ENCODE results near the gene APOBEC3H. TPM values are rescaled to one million over a fixed set of nuclear protein-coding genes. Genes with fewer than 3 reads are reported as not detected.
"Not testable (repeated sequence)": the region's sequence is repeated elsewhere in the genome, so short reads cannot be mapped to it uniquely, and the experiment has no call there.

APOBEC3H gene
- total RNA-seq, 1 experiment from 2014 or later, result 1.8 TPM

DNA sequence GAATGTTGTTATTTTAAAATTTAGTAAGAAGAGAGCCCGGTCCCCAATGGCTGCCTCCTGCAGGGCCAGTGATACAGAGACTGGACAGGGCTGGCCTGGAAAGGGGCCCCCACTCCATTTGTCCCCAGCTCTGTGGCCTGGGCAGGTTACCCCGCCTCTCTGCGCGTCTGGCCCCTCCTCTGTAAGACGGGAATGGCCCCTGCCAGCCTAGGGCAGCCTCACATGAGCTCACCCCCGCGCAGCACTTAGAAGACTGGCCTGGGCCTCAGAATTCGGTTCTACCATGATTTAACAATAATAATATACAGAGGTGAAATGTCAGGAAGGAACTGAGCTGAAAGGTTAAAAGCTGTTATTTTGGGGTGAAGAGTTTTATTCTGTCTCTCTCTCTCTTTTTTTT, 18.7 kb upstream of the APOBEC3H start:
- H3K9me2 ChIP-seq (ENCODE audit: insufficient read depth), result no peaks in the 10 kb centered on the region
- no peak overlapping the region for H3K4me2 ChIP-seq (ENCODE audit: low read length)
- no peaks in the 10 kb centered on the region for H3K27me3 ChIP-seq (ENCODE audit: insufficient read depth, low read length)
- ChIA-PET POLR2A (interaction anchor here (0.7 kb wide), 1 partner anchor 936 kb away, joined by 3 read pairs; no protein-coding TSS in a partner anchor), RAD21 (ENCODE audit: low non-redundant PET in 1 of 2, low total read pairs in 2 of 2, uncharacterized antibody in 2 of 2, unreplicated experiment in 2 of 2) (no interaction called here), CTCF (no interaction called here)
- no peak overlapping the region for H2AFZ ChIP-seq (ENCODE audit: low read depth, low read length, poor library complexity, severe bottlenecking)
- ATAC-seq (no peak), DNase-seq (ENCODE audit: low read depth, low spot score) (no peak)
- H3K36me3 ChIP-seq (ENCODE audit: control insufficient read depth in 1 of 2, insufficient read depth in 2 of 2, low read length in 2 of 2), result no peaks in the 10 kb centered on the region
- H4K20me1 ChIP-seq (ENCODE audit: insufficient read depth), result no peaks in the 10 kb centered on the region
- intact Hi-C loops (cut with micrococcal nuclease), result no loop called here
- no peaks in the 10 kb centered on the region for H3K9me3 ChIP-seq (ENCODE audit: control insufficient read depth in 1 of 2, insufficient read depth in 1 of 2, low read depth in 1 of 2, low read length in 2 of 2)
- no peak overlapping the region for H3K9ac ChIP-seq (ENCODE audit: low read length)
- H3K27ac ChIP-seq (ENCODE audit: low read depth, low read length), result no peak overlapping the region
- BruUV-seq (replicated peaks), result no TSS peak
- TF ChIP-seq RAD21 (IDR thresholded peaks at IDR 0.05; ENCODE audit: low read depth), result no peak
- no peak for TF ChIP-seq POLR2A (IDR thresholded peaks at IDR 0.05; ENCODE audit: borderline replicate concordance, extremely low read depth, insufficient read depth, insufficient read length)
- no peak for TF ChIP-seq YY1 (IDR thresholded peaks at IDR 0.05; ENCODE audit: extremely low read depth, insufficient replicate concordance, low read depth, low read length)
- TF ChIP-seq, protein P1, sequence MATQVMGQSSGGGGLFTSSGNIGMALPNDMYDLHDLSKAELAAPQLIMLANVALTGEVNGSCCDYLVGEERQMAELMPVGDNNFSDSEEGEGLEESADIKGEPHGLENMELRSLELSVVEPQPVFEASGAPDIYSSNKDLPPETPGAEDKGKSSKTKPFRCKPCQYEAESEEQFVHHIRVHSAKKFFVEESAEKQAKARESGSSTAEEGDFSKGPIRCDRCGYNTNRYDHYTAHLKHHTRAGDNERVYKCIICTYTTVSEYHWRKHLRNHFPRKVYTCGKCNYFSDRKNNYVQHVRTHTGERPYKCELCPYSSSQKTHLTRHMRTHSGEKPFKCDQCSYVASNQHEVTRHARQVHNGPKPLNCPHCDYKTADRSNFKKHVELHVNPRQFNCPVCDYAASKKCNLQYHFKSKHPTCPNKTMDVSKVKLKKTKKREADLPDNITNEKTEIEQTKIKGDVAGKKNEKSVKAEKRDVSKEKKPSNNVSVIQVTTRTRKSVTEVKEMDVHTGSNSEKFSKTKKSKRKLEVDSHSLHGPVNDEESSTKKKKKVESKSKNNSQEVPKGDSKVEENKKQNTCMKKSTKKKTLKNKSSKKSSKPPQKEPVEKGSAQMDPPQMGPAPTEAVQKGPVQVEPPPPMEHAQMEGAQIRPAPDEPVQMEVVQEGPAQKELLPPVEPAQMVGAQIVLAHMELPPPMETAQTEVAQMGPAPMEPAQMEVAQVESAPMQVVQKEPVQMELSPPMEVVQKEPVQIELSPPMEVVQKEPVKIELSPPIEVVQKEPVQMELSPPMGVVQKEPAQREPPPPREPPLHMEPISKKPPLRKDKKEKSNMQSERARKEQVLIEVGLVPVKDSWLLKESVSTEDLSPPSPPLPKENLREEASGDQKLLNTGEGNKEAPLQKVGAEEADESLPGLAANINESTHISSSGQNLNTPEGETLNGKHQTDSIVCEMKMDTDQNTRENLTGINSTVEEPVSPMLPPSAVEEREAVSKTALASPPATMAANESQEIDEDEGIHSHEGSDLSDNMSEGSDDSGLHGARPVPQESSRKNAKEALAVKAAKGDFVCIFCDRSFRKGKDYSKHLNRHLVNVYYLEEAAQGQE (IDR thresholded peaks at IDR 0.05; ENCODE audit: low read depth), result no peak
- TF ChIP-seq, protein P2, sequence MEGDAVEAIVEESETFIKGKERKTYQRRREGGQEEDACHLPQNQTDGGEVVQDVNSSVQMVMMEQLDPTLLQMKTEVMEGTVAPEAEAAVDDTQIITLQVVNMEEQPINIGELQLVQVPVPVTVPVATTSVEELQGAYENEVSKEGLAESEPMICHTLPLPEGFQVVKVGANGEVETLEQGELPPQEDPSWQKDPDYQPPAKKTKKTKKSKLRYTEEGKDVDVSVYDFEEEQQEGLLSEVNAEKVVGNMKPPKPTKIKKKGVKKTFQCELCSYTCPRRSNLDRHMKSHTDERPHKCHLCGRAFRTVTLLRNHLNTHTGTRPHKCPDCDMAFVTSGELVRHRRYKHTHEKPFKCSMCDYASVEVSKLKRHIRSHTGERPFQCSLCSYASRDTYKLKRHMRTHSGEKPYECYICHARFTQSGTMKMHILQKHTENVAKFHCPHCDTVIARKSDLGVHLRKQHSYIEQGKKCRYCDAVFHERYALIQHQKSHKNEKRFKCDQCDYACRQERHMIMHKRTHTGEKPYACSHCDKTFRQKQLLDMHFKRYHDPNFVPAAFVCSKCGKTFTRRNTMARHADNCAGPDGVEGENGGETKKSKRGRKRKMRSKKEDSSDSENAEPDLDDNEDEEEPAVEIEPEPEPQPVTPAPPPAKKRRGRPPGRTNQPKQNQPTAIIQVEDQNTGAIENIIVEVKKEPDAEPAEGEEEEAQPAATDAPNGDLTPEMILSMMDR (IDR thresholded peaks at IDR 0.05 in 2 of 3, conservative IDR thresholded peaks at IDR 0.05 in 1 of 3; ENCODE audit: borderline replicate concordance in 1 of 3, insufficient read depth in 1 of 3, low read depth in 2 of 3, low read length in 2 of 3), result no peak
- TF ChIP-seq, protein P3, sequence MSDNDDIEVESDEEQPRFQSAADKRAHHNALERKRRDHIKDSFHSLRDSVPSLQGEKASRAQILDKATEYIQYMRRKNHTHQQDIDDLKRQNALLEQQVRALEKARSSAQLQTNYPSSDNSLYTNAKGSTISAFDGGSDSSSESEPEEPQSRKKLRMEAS (IDR thresholded peaks at IDR 0.05), result no peak
- no peak for TF ChIP-seq ZNF274 (IDR thresholded peaks at IDR 0.05; ENCODE audit: low read depth, low read length)
- no peak for TF ChIP-seq SP1 (IDR thresholded peaks at IDR 0.05; ENCODE audit: low read depth)
- TF ChIP-seq EGR1 (IDR thresholded peaks at IDR 0.05; ENCODE audit: low read depth), result no peak
- no peak for TF ChIP-seq ZFX (IDR thresholded peaks at IDR 0.05)
- TF ChIP-seq EZH2phosphoT487 (IDR thresholded peaks at IDR 0.05; ENCODE audit: borderline replicate concordance), result no peak
- no peak for TF ChIP-seq SRF (IDR thresholded peaks at IDR 0.05; ENCODE audit: low read depth)
- TF ChIP-seq CBX3 (IDR thresholded peaks at IDR 0.05; ENCODE audit: low read depth), result no peak
- no peak for TF ChIP-seq SIN3A (IDR thresholded peaks at IDR 0.05; ENCODE audit: low read depth)
- TF ChIP-seq JUND (IDR thresholded peaks at IDR 0.05), result no peak
- TF ChIP-seq POLR2AphosphoS5 (IDR thresholded peaks at IDR 0.05; ENCODE audit: low read depth, low read length), result no peak
- TF ChIP-seq ELF1 (IDR thresholded peaks at IDR 0.05; ENCODE audit: borderline replicate concordance, low read depth), result no peak
- H3K4me3 ChIP-seq (replicated peaks in 1 of 2; ENCODE audit: low read depth in 1 of 2, low read length in 2 of 2), result no peak overlapping the region
- no peaks in the 10 kb centered on the region for H3K4me1 ChIP-seq (ENCODE audit: control insufficient read depth in 1 of 2, insufficient read depth in 2 of 2, low read length in 2 of 2)
- no peaks in the 10 kb centered on the region for H3K79me2 ChIP-seq (ENCODE audit: insufficient read depth, low read length)

DNA sequence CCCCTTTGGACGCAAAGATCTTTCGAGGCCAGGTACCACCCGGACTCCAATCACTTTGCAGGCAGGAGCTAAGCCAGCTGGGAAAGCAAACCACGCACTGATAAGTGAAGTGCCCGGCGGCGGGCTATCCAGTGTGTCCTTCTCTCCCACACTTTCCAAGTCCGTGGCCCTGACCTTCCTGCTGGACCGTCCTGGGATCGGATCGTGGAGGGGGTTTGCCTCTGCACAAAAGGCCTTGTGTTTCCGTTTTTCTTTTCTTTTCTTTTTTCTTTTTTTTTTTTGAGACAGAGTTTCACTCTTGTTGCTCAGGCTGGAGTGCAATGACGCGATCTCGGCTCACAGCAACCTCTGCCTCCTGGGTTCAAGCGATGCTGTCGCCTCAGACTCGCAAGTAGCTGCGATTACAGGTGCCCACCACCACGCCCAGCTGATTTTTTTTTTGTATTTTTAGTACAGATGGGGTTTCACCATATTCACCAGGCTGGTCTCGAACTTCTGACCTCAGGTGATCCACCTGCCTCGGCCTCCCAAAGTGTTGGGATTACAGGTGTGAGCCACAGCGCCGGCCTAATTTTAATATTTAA, 17.9 kb upstream of the APOBEC3H start:
- CTCF ChIA-PET; H3K79me2 ChIP-seq (ENCODE audit: insufficient read depth, low read length); H3K27me3 ChIP-seq (ENCODE audit: insufficient read depth, low read length); H3K9ac ChIP-seq (ENCODE audit: low read length); H3K9me2 ChIP-seq (ENCODE audit: insufficient read depth); H3K4me3 ChIP-seq (replicated peaks in 1 of 2; ENCODE audit: low read depth in 1 of 2, low read length in 2 of 2); H3K4me2 ChIP-seq (ENCODE audit: low read length); H2AFZ ChIP-seq (ENCODE audit: low read depth, low read length, poor library complexity, severe bottlenecking); BruUV-seq (replicated peaks); DNase-seq (ENCODE audit: low read depth, low spot score); H3K4me1 ChIP-seq (ENCODE audit: control insufficient read depth in 1 of 2, insufficient read depth in 2 of 2, low read length in 2 of 2); H3K9me3 ChIP-seq (ENCODE audit: control insufficient read depth in 1 of 2, insufficient read depth in 1 of 2, low read depth in 1 of 2, low read length in 2 of 2); ATAC-seq; intact Hi-C loops (cut with micrococcal nuclease); H4K20me1 ChIP-seq (ENCODE audit: insufficient read depth); H3K27ac ChIP-seq (ENCODE audit: low read depth, low read length); H3K36me3 ChIP-seq (ENCODE audit: control insufficient read depth in 1 of 2, insufficient read depth in 2 of 2, low read length in 2 of 2); POLR2A ChIA-PET: not testable (repeated sequence)
- RAD21 ChIA-PET (ENCODE audit: low non-redundant PET in 1 of 2, low total read pairs in 2 of 2, uncharacterized antibody in 2 of 2, unreplicated experiment in 2 of 2), result interaction anchor here in 1 of 2 experiments (0.7 kb wide), 1 partner anchor 53 kb away, joined by 3 read pairs; no protein-coding TSS in a partner anchor

All from HCT116 (cell line).